CD4-positive, alpha-beta T cell (primary cell): ENCODE results near the gene TARS2. TPM values are rescaled to one million over a fixed set of nuclear protein-coding genes. Genes with fewer than 3 reads are reported as not detected.

Experiments
- ATAC-seq: fragments of 200-7000 bp; cut with Tn5 transposase; one replicate; pipeline ENCODE4 v1.10.0; 2022; ENCODE audit warnings: mild to moderate bottlenecking; ENCODE audit not compliant: poor library complexity
- CTCF ChIA-PET: fragments of 350-600 bp; sonication (Branson Sonifier 250); formaldehyde crosslinking; loops from one replicate; lab custom pipeline; 2021; ENCODE audit warnings: antibody characterized with exemption, inconsistent platforms; lab: Charles Lee
- POLR2A ChIA-PET: fragments of 350-600 bp; sonication (Branson Sonifier 250); formaldehyde crosslinking; loops from one replicate; lab custom pipeline; 2021; ENCODE audit warnings: antibody characterized with exemption, inconsistent platforms; lab: Charles Lee
- DNase-seq, 14 experiments: peaks; one replicate each; pipeline ENCODE4 v3.0.0-alpha.2; 2013 to 2020; ENCODE audit warnings: mixed read lengths in 2 of 14
- H3K27ac ChIP-seq, 2 donors: one replicate each; pipeline versions ENCODE4 v1.5.1 to v1.7.0; 2013; ENCODE audit warnings: low read length in 2 of 2, low read depth in 1 of 2, mild to moderate bottlenecking in 1 of 2
- H3K27me3 ChIP-seq, 2 experiments: 1 replicate in 1 of 2; 2 replicates in 1 of 2; pipeline versions ENCODE4 v1.6.1 to v1.7.0; 2013; ENCODE audit warnings: low read length in 2 of 2, control low read depth in 1 of 2, mild to moderate bottlenecking in 1 of 2, moderate library complexity in 1 of 2; ENCODE audit not compliant: insufficient read depth in 2 of 2, control insufficient read depth in 1 of 2
- H3K36me3 ChIP-seq: one replicate; pipeline ENCODE4 v1.6.1; 2013; ENCODE audit warnings: low read length, control low read depth; ENCODE audit not compliant: insufficient read depth
- H3K4me1 ChIP-seq: one replicate; pipeline ENCODE4 v1.6.1; 2013; ENCODE audit warnings: low read length, control low read depth; ENCODE audit not compliant: insufficient read depth
- H3K4me3 ChIP-seq: one replicate; pipeline ENCODE4 v1.5.1; 2013; ENCODE audit warnings: mild to moderate bottlenecking, low read length, moderate library complexity
- H3K9me3 ChIP-seq, 2 experiments: 1 replicate in 1 of 2; 2 replicates in 1 of 2; pipeline versions ENCODE4 v1.6.1 to v1.7.0; 2013; ENCODE audit warnings: low read length in 2 of 2, mild to moderate bottlenecking in 2 of 2, control low read depth in 1 of 2, moderate library complexity in 1 of 2; ENCODE audit not compliant: control insufficient read depth in 1 of 2, insufficient read depth in 1 of 2
- H3K27ac Mint-ChIP-seq: one replicate; pipeline ENCODE4 v1.8.0; 2020; ENCODE audit warnings: mixed read lengths
- H3K27me3 Mint-ChIP-seq: one replicate; pipeline ENCODE4 v1.8.0; 2021; ENCODE audit warnings: mixed read lengths
- H3K36me3 Mint-ChIP-seq: one replicate; pipeline ENCODE4 v1.8.0; 2021; ENCODE audit warnings: low read depth, mixed read lengths
- H3K4me1 Mint-ChIP-seq: one replicate; pipeline ENCODE4 v1.8.0; 2021; ENCODE audit warnings: low read depth, mixed read lengths
- H3K4me3 Mint-ChIP-seq: one replicate; pipeline ENCODE4 v1.8.0; 2020; ENCODE audit warnings: mild to moderate bottlenecking, mixed read lengths
- H3K9me3 Mint-ChIP-seq: one replicate; pipeline ENCODE4 v1.8.0; 2020; ENCODE audit warnings: mixed read lengths
- CTCF ChIP-seq: fragments of 200-600 bp; IDR thresholded peaks from one replicate; pipeline ENCODE4 v1.8.0; 2022; ENCODE audit warnings: antibody characterized with exemption, mild to moderate bottlenecking
- intact Hi-C, 2 experiments: fragments of 100-400 bp; cut with DNase I in 1 of 2; cut with micrococcal nuclease in 1 of 2; formaldehyde crosslinking; loops; one replicate each; pipeline versions ENCODE4 v1.15.1 to v1.9.0; 2023 to 2025; cut with DNase I, micrococcal nuclease
- total RNA-seq, 174 experiments: library from RNA in 2 of 174; stranded (reverse) in 2 of 174; gene quantifications; one replicate each; pipeline ENCODE4 v1.2.3 and lab custom pipeline; 2021 to 2026

TARS2 gene
- total RNA-seq, 2 experiments from 2014 or later, result 22.8 to 25.3 TPM

- peaks cover 39% of the 10 kb centered on the region for H3K4me1 ChIP-seq
- intact Hi-C loops, result no loop called here
- ATAC-seq, result peak; percentile 76
- CTCF ChIA-PET, result interaction anchor here (1.5 to 2.7 kb wide), 2 partner anchors 12 to 71 kb away, joined by 6 to 12 read pairs; no protein-coding TSS in a partner anchor
- H3K36me3 ChIP-seq, result no peaks in the 10 kb centered on the region
- peak within 1 kb of the TSS; percentile 49 for H3K4me3 ChIP-seq
- Mint-ChIP-seq H3K36me3 (no peaks in the 10 kb centered on the region), H3K27ac (no peak within 1 kb of the TSS), H3K9me3 (no peaks in the 10 kb centered on the region), H3K4me1 (peaks cover 23% of the 10 kb centered on the region), H3K27me3 (peaks cover 34% of the 10 kb centered on the region), H3K4me3 (peak within 1 kb of the TSS; percentile 82)
- H3K27me3 ChIP-seq, result peaks cover 10 to 15% of the 10 kb centered on the region in 2 experiments
- peak in 4 of 14 experiments; percentile 36 to 70 (median 58) for DNase-seq
- no peaks in the 10 kb centered on the region for H3K9me3 ChIP-seq
- no peak within 1 kb of the TSS for H3K27ac ChIP-seq
- POLR2A ChIA-PET, result interaction anchor here (1.0 to 2.2 kb wide), 6 partner anchors 12 to 185 kb away, joined by 3 to 11 read pairs (median 3); partner anchors contain the start of gene RPRD2
- TF ChIP-seq CTCF, result no peak
These were observed 61.6 kb downstream of the TARS2 start, which contains the start of gene ADAMTSL4 for GRCh38 chr1:150548632-150549495. ADAMTSL4 (plus strand) TSS chr1:150549408; CDS start chr1:150552289, 2,881 bp downstream.

- peaks cover 34% of the 10 kb centered on the region for H3K27me3 Mint-ChIP-seq
- no peaks in the 10 kb centered on the region for H3K36me3 Mint-ChIP-seq
- ATAC-seq (no peak), DNase-seq (no peak)
- H3K27me3 ChIP-seq, result peaks cover 10 to 15% of the 10 kb centered on the region in 2 experiments
- peaks cover 39% of the 10 kb centered on the region for H3K4me1 ChIP-seq
- ChIA-PET POLR2A (interaction anchor here (1.0 to 2.2 kb wide), 5 partner anchors 12 to 70 kb away, joined by 3 to 11 read pairs (median 3); no protein-coding TSS in a partner anchor), CTCF (interaction anchor here (1.5 kb wide), 1 partner anchor 70 kb away, joined by 6 read pairs; no protein-coding TSS in a partner anchor)
- intact Hi-C loops, result no loop called here
- no peaks in the 10 kb centered on the region for H3K36me3 ChIP-seq
- H3K4me3 Mint-ChIP-seq, result peak overlapping the region; percentile 80
- H3K27ac Mint-ChIP-seq, result no peak overlapping the region
- TF ChIP-seq CTCF, result no peak
- H3K9me3 Mint-ChIP-seq, result no peaks in the 10 kb centered on the region
- H3K27ac ChIP-seq, result no peak overlapping the region
- H3K4me1 Mint-ChIP-seq, result peaks cover 23% of the 10 kb centered on the region
- no peaks in the 10 kb centered on the region for H3K9me3 ChIP-seq
- no peak overlapping the region for H3K4me3 ChIP-seq
These were observed 62.4 kb downstream of the TARS2 start for GRCh38 chr1:150549496-150550221.
